ENCODE measurements around the gene NMD3.

GRCh38 chr3:161224786-161225185 lies 3.7 kb downstream of the NMD3 start:
- no peak for TF ChIP-seq POLR2A (IDR thresholded peaks at IDR 0.05)
- TF ChIP-seq CTCF (IDR thresholded peaks at IDR 0.05): no peak

All from heart left ventricle (tissue), 13 donors.